ENCODE measurements around the gene GARIN5B.

GRCh38 chr19:55311397-55311796 is 51.7 kb downstream of the GARIN5B start:
- TF ChIP-seq CTCF (IDR thresholded peaks at IDR 0.05) (no peak), POLR2AphosphoS5 (IDR thresholded peaks at IDR 0.05) (no peak), POLR2A (IDR thresholded peaks at IDR 0.05) (no peak)
